Superior temporal gyrus (tissue), 1 donor: ENCODE results near the gene RALGPS1.
A peak's percentile ranks its signal among the peaks of the same experiment; 100 is the strongest.

Experiments used
- DNase-seq: peaks from one replicate; pipeline ENCODE4 v3.0.0-alpha.2; 2016; ENCODE audit errors: extremely low spot score

RALGPS1 gene

DNA sequence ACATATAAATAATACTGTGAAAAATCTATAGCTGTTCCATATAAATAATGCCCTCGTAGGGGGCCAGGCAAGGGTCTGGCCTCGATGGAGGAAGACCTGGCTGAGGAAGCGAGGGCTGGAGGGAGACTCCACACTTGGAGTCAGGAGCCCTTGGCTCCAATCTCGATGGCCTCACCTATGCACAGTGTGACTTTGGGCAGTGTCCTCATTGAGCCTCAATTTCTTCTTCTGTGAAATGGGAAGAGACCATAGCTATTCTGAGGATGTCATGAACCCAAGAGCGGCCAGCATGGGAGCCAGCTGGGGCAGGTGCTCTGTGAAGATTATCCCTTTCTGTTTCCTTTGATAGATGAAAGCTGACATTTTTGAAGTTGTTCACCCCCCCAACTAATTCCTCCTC lies 183.1 kb downstream of the RALGPS1 start:
- no peak for DNase-seq

DNA sequence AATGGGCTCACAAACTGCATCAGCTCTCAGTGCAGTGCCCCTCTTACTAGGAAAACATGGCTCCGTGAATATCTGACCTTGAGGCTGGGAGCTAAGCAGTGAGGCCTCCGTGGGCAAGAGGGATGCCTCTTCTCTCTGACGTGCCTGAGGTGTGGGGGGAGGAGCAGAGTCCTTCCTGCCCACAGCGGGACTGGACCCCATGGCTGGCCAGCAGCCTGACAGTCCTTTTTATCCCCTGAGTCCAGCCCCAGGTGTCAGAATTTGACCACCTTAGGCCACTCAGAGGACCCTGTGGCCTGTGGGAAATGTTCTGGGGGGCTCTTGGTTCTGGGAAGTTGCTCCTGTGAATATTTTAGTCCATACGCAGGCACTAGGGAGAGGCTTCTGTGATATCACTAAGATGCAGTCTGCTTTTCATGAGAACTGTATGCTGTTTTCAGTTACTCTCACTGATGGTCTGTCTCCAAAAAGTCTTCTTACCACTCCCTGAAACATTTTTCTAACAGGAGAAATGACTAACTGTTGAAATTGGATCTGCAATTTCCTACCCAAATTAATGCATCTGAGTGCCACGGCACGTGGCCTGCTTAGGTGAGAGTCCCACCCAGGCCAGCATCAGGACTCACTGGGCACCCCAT lies 184.5 kb downstream of the RALGPS1 start:
- DNase-seq, result no peak

- no peak for DNase-seq
These were observed 185.1 kb downstream of the RALGPS1 start for GRCh38 chr9:127099664-127100063.

DNA sequence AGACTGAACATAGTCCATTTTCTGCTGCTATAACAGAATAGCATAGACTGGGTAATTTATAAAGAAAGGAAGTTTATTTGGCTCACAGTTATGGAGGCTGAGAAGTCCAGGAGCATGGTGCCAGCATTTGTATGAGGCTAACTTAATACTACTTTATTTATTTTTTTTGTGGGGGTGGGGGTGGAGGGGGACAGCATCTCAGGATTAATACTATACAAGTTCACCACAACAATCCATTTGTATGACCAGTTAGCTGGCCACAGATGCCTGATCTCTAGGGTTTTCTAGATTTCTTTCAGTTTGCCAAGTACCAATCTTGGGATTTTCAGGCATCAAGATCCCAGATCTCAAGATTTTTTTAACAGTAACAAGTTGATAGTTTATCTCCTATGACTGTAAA lies 187.6 kb downstream of the RALGPS1 start:
- no peak for DNase-seq

- no peak for DNase-seq
These were observed 188.2 kb downstream of the RALGPS1 start for GRCh38 chr9:127102788-127103187.

- DNase-seq, result no peak
These were observed 190.2 kb downstream of the RALGPS1 start for GRCh38 chr9:127104581-127105311.

DNA sequence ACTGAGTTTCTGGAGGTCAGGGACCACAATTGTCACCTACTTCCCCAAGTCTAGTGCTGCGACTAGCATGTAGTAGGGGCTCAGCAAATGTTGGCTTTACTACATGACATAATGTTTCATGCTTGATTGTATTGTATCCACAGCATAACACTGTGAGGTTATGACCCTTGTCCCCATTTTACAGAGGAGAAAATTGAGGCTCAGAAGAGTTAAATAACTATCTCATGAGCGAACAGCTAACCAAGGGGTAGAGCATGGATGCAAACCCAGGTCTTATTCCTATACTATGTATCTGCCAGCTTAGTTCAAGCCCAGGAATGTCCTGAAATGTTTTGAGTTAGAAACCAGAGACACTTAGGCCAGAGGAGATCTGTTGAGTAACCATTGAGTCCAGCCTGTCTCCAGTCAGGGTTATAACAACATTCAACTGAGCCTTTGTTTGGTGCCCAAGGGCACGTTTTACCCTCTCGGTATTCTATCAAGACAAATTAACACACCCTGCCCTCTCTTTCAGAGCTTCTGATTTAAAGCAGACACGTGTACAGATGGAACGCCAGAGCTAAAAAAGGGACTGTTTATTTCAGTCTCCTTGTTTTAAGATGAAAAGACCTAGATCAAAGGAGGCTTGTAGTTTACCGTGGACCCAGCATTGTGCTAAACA lies 191.4 kb downstream of the RALGPS1 start:
- DNase-seq, result peak; percentile 52

- DNase-seq, result no peak
These were observed 191.9 kb downstream of the RALGPS1 start for GRCh38 chr9:127106466-127106855.

DNA sequence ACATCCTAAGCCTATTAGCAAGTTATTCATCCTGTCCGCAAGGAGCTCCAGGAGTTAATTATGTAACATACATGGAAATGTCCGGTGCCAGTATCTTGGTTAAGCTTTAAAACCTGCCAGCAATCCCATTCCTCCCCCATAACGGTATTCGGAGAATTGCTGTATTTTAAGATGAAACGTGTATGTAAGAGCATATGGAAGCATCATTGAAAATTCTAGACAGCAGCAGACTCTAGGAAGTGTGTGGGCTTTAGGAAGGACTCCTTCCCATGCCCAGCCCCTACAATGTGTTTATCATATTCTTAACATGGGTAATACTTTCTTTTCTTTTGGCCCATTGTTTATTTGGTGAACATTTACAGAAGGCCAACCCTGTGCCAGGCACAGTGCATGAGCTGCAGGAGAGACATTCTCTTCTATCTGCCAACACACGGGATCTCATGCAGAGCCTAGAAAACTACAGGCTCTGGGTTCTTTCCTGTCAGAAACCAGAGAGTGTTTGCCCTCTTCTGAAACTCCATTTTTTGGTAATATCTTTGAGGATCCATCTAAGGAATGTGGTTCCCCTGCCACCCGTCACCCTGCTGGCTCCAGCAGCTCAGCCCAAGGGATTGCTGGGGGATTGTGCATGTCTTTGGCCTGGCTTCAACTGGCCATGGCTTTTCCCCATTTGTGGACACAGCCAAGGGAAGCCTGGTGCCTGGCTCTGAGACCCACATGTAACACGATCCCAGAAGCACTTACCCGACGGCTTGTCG lies 192.8 kb downstream of the RALGPS1 start:
- DNase-seq, result peak; percentile 68

DNA sequence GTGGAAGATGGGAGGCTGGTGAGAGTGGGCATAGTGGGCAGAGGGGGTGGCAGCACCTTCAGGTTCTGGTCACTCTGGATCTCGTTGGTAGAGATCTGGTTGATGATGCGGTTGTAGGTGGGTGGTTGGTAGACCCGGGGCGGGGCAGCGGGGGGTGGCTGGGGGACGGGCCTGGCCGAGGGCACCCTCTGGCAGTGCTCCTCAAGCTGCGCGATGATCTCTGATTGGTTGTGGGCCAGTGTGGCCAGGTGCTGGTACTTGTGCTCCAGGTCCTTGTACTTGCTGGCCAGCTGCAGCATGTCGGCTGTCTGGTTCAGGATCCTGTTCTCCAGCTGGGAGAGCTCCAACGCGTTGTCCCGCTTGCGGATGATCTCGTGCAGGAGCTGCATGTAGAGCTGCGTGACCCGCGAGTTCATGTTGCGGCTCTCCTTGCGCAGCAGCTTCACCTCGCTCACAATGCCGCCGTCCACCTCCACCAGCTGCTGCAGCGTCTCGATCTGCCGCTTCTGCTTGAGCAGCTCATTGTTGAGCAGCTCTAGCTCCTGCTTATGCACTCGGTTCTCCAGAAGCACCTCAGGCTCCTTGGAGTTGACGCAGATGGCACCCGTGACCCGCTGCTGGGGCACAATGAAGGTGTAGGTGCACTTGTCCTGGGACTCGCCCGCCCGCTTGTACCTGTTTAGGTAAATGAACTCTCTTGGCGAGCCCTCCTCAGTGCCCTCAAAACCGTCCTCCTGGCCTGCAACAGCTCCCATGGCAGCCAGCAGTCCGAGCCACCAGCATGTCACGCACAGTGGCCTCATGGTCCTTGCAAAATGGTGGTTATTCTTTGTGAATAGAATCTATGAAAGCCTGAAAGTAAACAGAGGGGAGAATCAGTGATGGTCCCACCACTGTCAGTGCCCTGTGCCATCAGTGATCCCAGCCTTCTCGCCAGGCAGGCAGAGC lies 193.6 kb downstream of the RALGPS1 start:
- DNase-seq, result no peak

DNA sequence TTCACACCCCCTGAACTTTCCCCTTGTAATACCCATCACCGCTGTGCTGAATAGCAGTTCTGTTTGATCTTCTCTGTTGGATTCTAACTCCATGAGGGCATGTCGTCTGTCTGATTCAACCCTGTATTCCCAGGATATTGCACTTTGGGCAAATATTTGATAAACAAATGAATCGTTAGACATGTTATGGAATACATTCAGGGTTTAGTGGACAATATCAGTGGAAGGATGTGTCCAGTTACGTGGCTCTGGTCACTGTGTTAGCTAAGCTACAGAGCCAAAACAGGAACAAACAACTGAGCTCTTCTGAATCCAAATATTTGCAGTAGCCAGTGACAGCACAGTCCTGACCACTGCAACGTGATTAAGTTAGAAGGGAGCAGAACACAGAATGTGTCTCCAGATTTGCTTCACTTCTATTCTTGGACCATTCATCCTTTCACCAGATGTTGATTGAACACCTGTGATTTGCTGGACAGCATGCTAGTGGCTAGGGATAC lies 194.7 kb downstream of the RALGPS1 start:
- DNase-seq, result no peak

DNA sequence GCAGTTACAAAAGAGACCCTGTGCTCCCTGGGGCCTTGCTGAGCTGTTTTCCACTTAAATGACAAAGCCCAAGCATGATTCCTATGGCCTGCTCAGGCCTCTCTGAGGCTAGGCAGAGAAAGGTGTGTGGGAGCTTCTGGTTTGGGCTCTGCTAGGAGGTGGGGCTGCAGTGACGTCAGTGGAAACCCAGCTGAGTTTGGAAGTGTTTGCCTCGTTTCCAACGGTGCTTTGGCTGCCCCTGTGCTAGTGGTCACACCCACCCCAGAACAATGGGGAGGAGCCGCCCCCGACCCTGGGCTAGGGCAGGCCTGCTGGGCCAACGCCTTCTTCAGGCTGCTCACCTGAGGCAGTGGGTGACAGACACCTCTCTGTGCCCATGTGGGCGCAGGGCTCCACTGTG lies 197.5 kb downstream of the RALGPS1 start:
- no peak for DNase-seq

DNA sequence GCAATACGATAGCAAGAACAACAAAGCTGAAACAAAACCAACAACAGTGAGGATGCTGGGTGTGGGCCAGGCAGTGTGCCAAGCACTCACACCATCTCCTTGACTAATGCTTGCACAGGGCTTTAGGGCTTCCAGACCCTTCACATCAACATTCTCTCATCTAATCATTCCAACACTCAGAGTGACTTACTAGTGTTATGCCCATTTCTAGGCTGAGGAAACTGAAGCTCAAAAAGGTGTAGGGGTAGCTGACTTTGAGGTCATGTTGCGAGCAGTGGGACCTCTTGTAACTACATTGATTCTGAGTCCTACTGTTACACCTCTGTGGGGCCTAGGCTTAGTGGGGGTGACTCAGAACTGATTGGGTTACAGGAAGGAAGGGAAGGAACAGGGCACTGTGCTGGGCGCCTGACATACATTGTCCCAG lies 198.2 kb downstream of the RALGPS1 start:
- no peak for DNase-seq

DNA sequence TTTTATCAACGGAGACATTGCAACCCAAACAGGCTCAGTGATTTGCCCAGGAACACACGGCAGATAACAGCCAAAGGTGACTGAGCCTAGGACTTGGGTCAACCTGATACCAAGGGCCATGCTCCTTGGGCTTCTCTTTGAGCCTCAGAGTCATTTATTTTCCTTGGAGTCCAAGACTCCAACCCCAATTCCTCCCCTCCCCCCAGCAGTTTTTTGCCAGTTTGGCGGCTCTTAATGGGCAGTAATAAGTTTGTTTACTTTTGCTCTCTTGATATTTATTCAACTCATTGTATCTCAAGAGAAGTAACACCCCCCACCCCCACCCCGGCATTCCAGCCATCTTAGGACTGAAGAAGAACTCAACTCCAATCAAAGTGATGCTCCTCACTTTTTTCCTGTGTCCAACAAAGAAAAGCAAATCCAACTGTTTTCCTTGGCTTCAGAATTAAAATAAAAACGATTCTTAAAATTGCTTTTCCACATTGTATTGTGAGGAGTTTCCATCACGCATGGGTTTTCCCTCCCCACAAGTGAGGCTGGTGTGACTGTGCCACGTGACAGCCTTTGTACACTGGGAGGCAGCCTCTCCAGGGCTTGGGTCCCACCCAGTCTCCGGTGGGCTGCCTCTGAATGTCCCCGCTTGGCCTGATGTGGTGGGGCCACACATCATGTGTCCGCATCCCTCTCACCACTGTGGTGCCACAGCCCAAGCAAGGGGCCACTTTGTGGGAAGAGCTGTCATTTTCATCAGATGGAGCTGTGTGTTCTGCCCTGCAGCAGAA lies 198.8 kb downstream of the RALGPS1 start:
- DNase-seq, result no peak

DNA sequence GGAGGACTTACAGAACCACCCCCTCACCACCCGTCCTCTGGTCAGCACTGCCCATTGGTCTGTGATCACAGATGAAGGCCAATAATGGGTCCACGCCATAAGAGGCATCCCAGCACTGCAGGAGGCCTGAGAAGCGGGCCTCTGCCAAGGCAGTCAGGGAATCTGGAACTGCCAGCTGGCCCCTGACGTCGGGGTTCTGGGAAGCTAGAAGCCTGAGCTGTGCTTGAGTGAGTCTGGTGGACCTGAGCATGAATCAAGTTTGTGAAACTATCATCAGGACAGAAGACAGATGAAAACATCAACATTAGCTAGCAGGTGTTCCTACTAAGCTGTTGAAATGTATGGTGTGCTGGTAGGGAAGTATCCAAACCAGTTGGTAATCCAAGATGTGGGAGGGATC lies 200.0 kb downstream of the RALGPS1 start:
- no peak for DNase-seq

DNA sequence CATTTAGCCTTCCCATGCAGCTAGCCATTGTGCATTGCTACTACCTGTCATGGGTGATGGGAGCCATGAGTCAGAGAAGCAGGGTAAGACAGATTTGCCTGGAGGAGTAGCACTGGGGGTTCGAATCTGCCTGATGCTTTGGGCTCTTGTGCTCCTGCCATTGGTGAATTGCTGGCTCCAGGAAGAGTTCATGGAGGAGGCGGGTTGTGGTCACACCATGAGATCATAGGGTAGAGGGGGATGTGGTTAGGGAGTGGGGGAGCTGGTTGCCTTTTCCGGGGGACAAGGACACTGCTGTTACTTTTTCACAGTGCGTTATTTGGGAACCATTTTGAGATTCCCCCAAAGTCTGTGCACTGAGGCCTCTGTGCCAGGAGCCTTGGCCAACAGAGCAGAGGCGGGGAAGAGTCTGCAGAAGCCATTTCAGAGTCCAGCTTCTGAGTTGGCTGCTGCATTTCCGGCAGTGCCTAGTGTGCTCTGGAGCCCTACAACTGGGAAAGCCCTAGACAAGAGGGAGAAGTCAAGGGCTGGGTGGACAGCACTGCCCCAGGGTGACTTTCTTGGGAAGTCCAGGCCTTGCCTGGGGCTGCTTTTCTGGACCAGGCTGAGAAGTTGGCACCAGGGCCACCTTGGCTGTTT lies 201.6 kb downstream of the RALGPS1 start:
- DNase-seq, result no peak

DNA sequence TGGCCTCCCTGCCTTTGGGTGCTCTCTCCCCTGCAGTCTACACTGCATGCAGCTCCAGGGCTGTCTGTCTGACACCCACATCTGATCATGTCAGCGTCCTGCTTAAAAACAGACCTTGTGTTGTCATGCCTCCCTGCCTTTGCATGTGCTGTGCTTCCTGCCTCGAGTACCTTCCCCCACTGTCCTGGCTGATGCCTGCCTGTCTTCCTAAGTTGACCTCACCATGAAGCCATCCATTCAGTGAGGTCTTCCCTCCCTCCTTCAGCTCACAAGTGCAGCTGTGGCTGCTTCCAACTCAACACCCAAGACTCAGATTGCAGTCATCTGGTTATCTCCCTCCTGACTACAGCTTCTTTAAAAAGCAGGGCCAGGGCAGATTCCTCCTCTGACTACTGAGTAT lies 202.4 kb downstream of the RALGPS1 start:
- no peak for DNase-seq

DNA sequence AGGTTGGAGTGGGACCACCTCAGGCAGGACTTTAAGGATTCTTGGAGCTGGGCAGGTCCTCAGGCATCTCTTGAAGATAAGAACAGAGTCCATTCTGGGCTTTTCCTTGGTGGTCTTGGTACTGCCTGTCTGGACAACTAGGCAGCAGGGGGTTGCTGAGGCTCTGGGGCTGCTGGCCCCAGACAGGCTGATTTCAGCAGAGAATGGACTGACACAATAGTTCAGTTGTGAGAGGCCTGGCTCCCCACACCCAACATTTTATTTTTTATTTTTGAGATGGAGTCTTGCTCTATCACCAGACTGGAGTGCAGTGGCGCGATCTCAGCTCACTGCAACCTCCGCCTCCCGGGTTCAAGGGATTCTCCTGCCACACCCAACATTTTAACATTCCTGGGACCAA lies 203.2 kb downstream of the RALGPS1 start:
- no peak for DNase-seq

DNA sequence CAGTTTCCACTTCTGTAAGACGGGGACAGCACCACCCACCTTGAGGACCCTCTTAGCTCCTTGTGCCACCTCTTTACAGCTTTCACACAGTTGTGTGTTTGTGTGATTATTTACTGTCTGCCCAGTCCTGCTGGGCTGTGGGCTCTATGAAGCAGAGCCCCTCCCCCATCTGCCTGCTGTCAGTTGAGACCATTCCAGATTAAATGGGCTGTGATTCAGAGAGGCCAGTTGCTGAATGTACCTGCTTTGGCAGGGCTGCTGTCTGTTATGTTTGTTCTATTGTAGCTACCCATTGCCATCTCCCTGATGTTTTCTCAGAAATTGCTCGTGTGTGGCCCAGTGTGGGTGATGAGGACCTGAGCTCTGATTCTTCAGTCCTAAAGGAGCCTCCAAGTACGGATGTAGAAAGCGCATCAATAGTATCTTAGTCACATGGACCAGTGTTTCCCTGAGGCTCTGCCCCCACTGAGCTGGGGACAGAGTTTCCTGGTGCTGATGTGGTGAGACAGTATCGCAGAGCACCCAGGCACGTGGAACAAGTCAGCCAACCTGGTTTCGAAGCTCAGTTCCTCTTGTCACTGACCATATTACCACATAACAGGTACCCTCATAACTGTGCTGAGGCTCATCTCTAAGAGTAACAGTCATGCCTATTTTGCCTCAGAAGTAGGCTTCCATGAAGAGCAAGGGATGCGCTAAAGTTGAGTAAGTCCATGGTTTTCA lies 204.2 kb downstream of the RALGPS1 start:
- no peak for DNase-seq
